H1 (cell line): ENCODE results near the gene MBOAT1. TPM values are rescaled to one million over a fixed set of nuclear protein-coding genes. Genes with fewer than 3 reads are reported as not detected.

ENCODE experiments used
- CTCF ChIA-PET: fragments of 300-600 bp; sonication (Branson Sonifier 250); formaldehyde crosslinking; loops from one replicate; lab custom pipeline; 2021; ENCODE audit not compliant: partially characterized antibody; lab: Charles Lee
- POLR2A ChIA-PET: fragments of 300-600 bp; sonication (Branson Sonifier 250); formaldehyde crosslinking; loops from one replicate; lab custom pipeline; 2021; ENCODE audit warnings: inconsistent platforms; ENCODE audit not compliant: partially characterized antibody; lab: Charles Lee
- DNase-seq, 2 experiments: peaks; one replicate each; pipeline versions ENCODE4 v3.0.0 to v3.0.0-alpha.2; 2010 to 2022; ENCODE audit warnings: low spot score in 2 of 2, low read depth in 1 of 2, mixed read lengths in 1 of 2
- FAIRE-seq: peaks from 2 replicates; lab custom pipeline; 2011; peaks lifted over from hg19 to GRCh38; lab: Jason Lieb, UNC
- H2AFZ ChIP-seq: 2 replicates; pipeline ENCODE4 v1.8.1; 2012; ENCODE audit warnings: low read length, inconsistent platforms
- H2AK5ac ChIP-seq: 2 replicates; pipeline ENCODE4 v1.6.1; 2013; ENCODE audit warnings: low read depth, low read length
- H2BK120ac ChIP-seq: replicated peaks from 2 replicates; pipeline ENCODE3; 2013; ENCODE audit warnings: low read depth, low read length, inconsistent platforms
- H2BK12ac ChIP-seq: 2 replicates; pipeline ENCODE4 v1.6.1; 2013; ENCODE audit warnings: low read depth, low read length
- H2BK15ac ChIP-seq: 2 replicates; pipeline ENCODE4 v1.6.1; 2013; ENCODE audit warnings: low read length
- H2BK20ac ChIP-seq: 2 replicates; pipeline ENCODE4 v1.6.1; 2013; ENCODE audit warnings: low read length
- H2BK5ac ChIP-seq: 2 replicates; pipeline ENCODE4 v1.6.1; 2013; ENCODE audit warnings: low read depth, low read length
- H3K14ac ChIP-seq: 2 replicates; pipeline ENCODE4 v1.6.1; 2013; ENCODE audit warnings: inconsistent platforms; ENCODE audit not compliant: insufficient read length
- H3K18ac ChIP-seq: 2 replicates; pipeline ENCODE4 v1.6.1; 2013; ENCODE audit warnings: low read length; ENCODE audit errors: extremely low read depth
- H3K23ac ChIP-seq: 2 replicates; pipeline ENCODE4 v1.6.1; 2013; ENCODE audit warnings: inconsistent platforms; ENCODE audit not compliant: insufficient read length
- H3K23me2 ChIP-seq: 2 replicates; pipeline ENCODE4 v1.6.1; 2013; ENCODE audit warnings: low read depth, low read length
- H3K27ac ChIP-seq: 2 replicates; pipeline ENCODE4 v1.6.1; 2011; ENCODE audit warnings: low read depth, low read length, inconsistent platforms
- H3K27me3 ChIP-seq, 4 experiments: replicated peaks in 1 of 4; 1 replicate in 1 of 4; 2 replicates in 3 of 4; pipeline versions ENCODE4 v1.6.1 to v1.8.1; 2011 to 2013; ENCODE audit warnings: low read length in 3 of 4, mild to moderate bottlenecking in 3 of 4, inconsistent platforms in 2 of 4, mixed read lengths in 2 of 4, moderate library complexity in 1 of 4; ENCODE audit not compliant: control insufficient read depth in 3 of 4, insufficient read depth in 3 of 4; ENCODE audit errors: extremely low read depth in 1 of 4
- H3K36me3 ChIP-seq, 4 experiments: 2 replicates each; pipeline versions ENCODE4 v1.6.1 to v1.8.1; 2011 to 2013; ENCODE audit warnings: mild to moderate bottlenecking in 4 of 4, low read length in 3 of 4, moderate library complexity in 2 of 4, control low read depth in 1 of 4, inconsistent platforms in 1 of 4; ENCODE audit not compliant: insufficient read depth in 4 of 4, control insufficient read depth in 2 of 4
- H3K4ac ChIP-seq: replicated peaks from 2 replicates; pipeline ENCODE3; 2013; ENCODE audit warnings: low read length, low read depth, mixed read lengths, inconsistent platforms; ENCODE audit not compliant: insufficient read length
- H3K4me1 ChIP-seq, 4 experiments: replicated peaks in 1 of 4; 1 replicate in 1 of 4; 2 replicates in 3 of 4; pipeline versions ENCODE4 v1.6.1 to v1.8.1; 2011 to 2013; ENCODE audit warnings: low read length in 3 of 4, inconsistent platforms in 2 of 4, mixed read lengths in 1 of 4; ENCODE audit not compliant: insufficient read depth in 4 of 4, control insufficient read depth in 3 of 4
- H3K4me2 ChIP-seq, 2 experiments: 2 replicates each; pipeline versions ENCODE4 v1.6.1 to v1.8.1; 2011 to 2013; ENCODE audit warnings: low read depth in 2 of 2, low read length in 2 of 2, control low read depth in 1 of 2, inconsistent platforms in 1 of 2, mild to moderate bottlenecking in 1 of 2; ENCODE audit not compliant: insufficient read depth in 1 of 2
- H3K4me3 ChIP-seq, 4 experiments: fragments of 200-600, 300-600 bp in 1 of 4; sonication (generic), shearing (Covaris generic), sonication (Bioruptor Twin) in 1 of 4; 2 replicates each; pipeline versions ENCODE4 v1.5.1 to v1.8.1; 2011 to 2016; ENCODE audit warnings: low read length in 4 of 4, low read depth in 3 of 4, control low read depth in 2 of 4, inconsistent platforms in 2 of 4, mild to moderate bottlenecking in 2 of 4, mixed read lengths in 1 of 4, moderate library complexity in 1 of 4; ENCODE audit not compliant: insufficient read depth in 2 of 4; ENCODE audit errors: extremely low read depth in 1 of 4
- H3K56ac ChIP-seq: replicated peaks from 2 replicates; pipeline ENCODE3; 2013; ENCODE audit warnings: low read depth, mild to moderate bottlenecking, mixed read lengths, low read length, inconsistent platforms; ENCODE audit not compliant: insufficient read length
- H3K79me1 ChIP-seq: 2 replicates; pipeline ENCODE4 v1.6.1; 2013; ENCODE audit warnings: low read depth, low read length, control low read depth
- H3K79me2 ChIP-seq, 2 experiments: 2 replicates each; pipeline versions ENCODE4 v1.6.1 to v1.8.1; 2012 to 2013; ENCODE audit warnings: low read length in 2 of 2, mild to moderate bottlenecking in 2 of 2, inconsistent platforms in 1 of 2; ENCODE audit not compliant: insufficient read depth in 2 of 2, control insufficient read depth in 1 of 2
- H3K9ac ChIP-seq, 4 experiments: replicated peaks in 1 of 4; 1 replicate in 1 of 4; 2 replicates in 3 of 4; pipeline versions ENCODE4 v1.6.1 to v1.8.1; 2011 to 2013; ENCODE audit warnings: low read depth in 3 of 4, low read length in 3 of 4, control low read depth in 2 of 4, mild to moderate bottlenecking in 2 of 4, moderate library complexity in 2 of 4, inconsistent platforms in 1 of 4; ENCODE audit errors: extremely low read depth in 1 of 4
- H3K9me3 ChIP-seq, 2 experiments: 2 replicates each; pipeline versions ENCODE4 v1.6.1 to v1.8.1; 2012 to 2013; ENCODE audit warnings: mild to moderate bottlenecking in 2 of 2, moderate library complexity in 2 of 2, control low read depth in 1 of 2, inconsistent platforms in 1 of 2, low read depth in 1 of 2, low read length in 1 of 2, mixed read lengths in 1 of 2; ENCODE audit not compliant: insufficient read depth in 2 of 2
- H4K20me1 ChIP-seq, 2 experiments: replicated peaks in 1 of 2; 2 replicates each; pipeline versions ENCODE3 to v1.8.1; 2011 to 2013; ENCODE audit warnings: inconsistent platforms in 2 of 2, low read length in 2 of 2, mild to moderate bottlenecking in 1 of 2; ENCODE audit not compliant: insufficient read depth in 2 of 2, control insufficient read depth in 1 of 2
- H4K5ac ChIP-seq: 2 replicates; pipeline ENCODE4 v1.6.1; 2013; ENCODE audit warnings: low read length, low read depth, mixed read lengths, inconsistent platforms; ENCODE audit not compliant: insufficient read length
- H4K8ac ChIP-seq: 2 replicates; pipeline ENCODE4 v1.8.0; 2013; ENCODE audit warnings: mild to moderate bottlenecking, moderate library complexity, low read length, inconsistent platforms; ENCODE audit not compliant: insufficient read depth; ENCODE audit errors: extremely low read depth
- H4K91ac ChIP-seq: replicated peaks from 2 replicates; pipeline ENCODE3; 2013; ENCODE audit warnings: low read length, mixed read lengths, inconsistent platforms; ENCODE audit not compliant: insufficient read length
- ASH2L ChIP-seq: fragments of 200-600, 300-600 bp; sonication (generic); IDR thresholded peaks from one replicate; pipeline ENCODE4 v1.7.1; 2017; ENCODE audit warnings: low read length
- ATF2 ChIP-seq: IDR thresholded peaks from 2 replicates; pipeline ENCODE4 v1.6.1; 2012; ENCODE audit warnings: low read length, inconsistent platforms
- EZH2 ChIP-seq: fragments of 200-600 bp; sonication (generic); IDR thresholded peaks from 2 replicates; pipeline ENCODE4 v1.7.1; 2012; ENCODE audit warnings: low read depth, mild to moderate bottlenecking, moderate library complexity, low read length, inconsistent platforms; ENCODE audit not compliant: severe bottlenecking
- KDM4A ChIP-seq: IDR thresholded peaks from one replicate; pipeline ENCODE4 v1.7.1; 2012; ENCODE audit warnings: low read depth, mild to moderate bottlenecking, moderate library complexity, low read length, inconsistent platforms; ENCODE audit not compliant: severe bottlenecking
- NRF1 ChIP-seq: IDR thresholded peaks from 2 replicates; pipeline ENCODE4 v1.6.1; 2011; ENCODE audit warnings: mild to moderate bottlenecking, low read depth, low read length, improper control_type of control experiment
- POU5F1 ChIP-seq: IDR thresholded peaks from 2 replicates; pipeline ENCODE4 v1.6.1; 2011; ENCODE audit warnings: low read depth, mild to moderate bottlenecking, low read length, moderate library complexity
- RAD21 ChIP-seq, 2 experiments: IDR thresholded peaks in 1 of 2; conservative IDR thresholded peaks in 1 of 2; 2 replicates each; pipeline ENCODE4 v1.6.1; 2011; ENCODE audit warnings: low read depth in 2 of 2, low read length in 2 of 2, improper control_type of control experiment in 1 of 2, inconsistent platforms in 1 of 2, mild to moderate bottlenecking in 1 of 2, moderate library complexity in 1 of 2
- SIX5 ChIP-seq: IDR thresholded peaks from 2 replicates; pipeline ENCODE4 v1.6.1; 2011; ENCODE audit warnings: mild to moderate bottlenecking, low read depth, low read length
- YY1 ChIP-seq: IDR thresholded peaks from 2 replicates; pipeline ENCODE4 v1.6.1; 2011; ENCODE audit warnings: low read depth, mild to moderate bottlenecking, low read length
- WGBS, 2 experiments: shearing (Covaris generic) in 1 of 2; methylation state at CpG; one replicate each; pipeline versions ENCODE4 v1.1.6 to v1.1.7; 2013 to 2015; ENCODE audit warnings: low lambda C conversion rate in 2 of 2, mixed read lengths in 2 of 2, inconsistent platforms in 1 of 2, low coverage in 1 of 2, missing lambda C conversion rate in 1 of 2; ENCODE audit not compliant: insufficient replicate concordance in 2 of 2, insufficient coverage in 1 of 2, insufficient read length in 1 of 2; ENCODE audit errors: extremely low coverage in 1 of 2, missing lambda C conversion rate in 1 of 2; 5-methylcytosine and 5-hydroxymethylcytosine counted together
- polyA plus RNA-seq, 7 experiments: library from polyadenylated mRNA; depleted of rRNA in 3 of 7; stranded (reverse) in 5 of 7; unstranded in 2 of 7; fragments of >200 nt in 5 of 7; fragments of 200-250 nt in 2 of 7; gene quantifications; 1 replicate in 5 of 7; 2 replicates in 1 of 7; 4 replicates in 1 of 7; pipeline versions ENCODE4 v1.2.1 to v1.2.3, GENCODE V29; 2011 to 2013; ENCODE audit warnings: missing spikeins in 2 of 7, mixed read lengths in 2 of 7
- total RNA-seq: library from RNA; stranded (reverse); fragmentation: NEBNext Ultra II Directional; extraction: Animal tissue kit (Norgen Biotek cat#: 25700); gene quantifications from 2 replicates; pipeline ENCODE4 v1.2.1, GENCODE V29; 2021

The MBOAT1 gene
- total and polyA plus RNA-seq, 2 of the 8 experiments (the other 6 are each of a cell fraction or from before 2014, with no cell fraction given), result 4.9 to 19.5 TPM

- WGBS, 2 experiments, result 82% methylated on average over 2 of the region's 2 CpGs; no CpG with 5 or more reads in 1 of the 2 experiments
- CTCF ChIA-PET, result interaction anchor here (0.8 kb wide), 1 partner anchor 8 kb away, joined by 5 read pairs; no protein-coding TSS in a partner anchor
- no peak for FAIRE-seq
Measured at GRCh38 chr6:20156824-20157223, 55.4 kb downstream of the MBOAT1 start.

More at GRCh38 chr6:20156824-20157223, 55.4 kb downstream of the MBOAT1 start:
- no peak overlapping the region for H3K14ac ChIP-seq
- H3K56ac ChIP-seq, result no peak overlapping the region
- no peak overlapping the region for H2BK120ac ChIP-seq
- no peak overlapping the region for H3K4me2 ChIP-seq
- H3K23ac ChIP-seq, result no peak overlapping the region
- H3K27me3 ChIP-seq, result no peaks in the 10 kb centered on the region
- POLR2A ChIA-PET, result no interaction called here
- no peak overlapping the region for H2AFZ ChIP-seq
- H2AK5ac ChIP-seq, result no peak overlapping the region
- 0 out of 2 replicates have a peak, but pooled peaks cover 2% of the 10 kb centered on the region for H3K23me2 ChIP-seq
- H3K79me1 ChIP-seq, result no peaks in the 10 kb centered on the region; the same call in 1 of the 2 replicates
- H3K18ac ChIP-seq, result no peak overlapping the region
- H2BK20ac ChIP-seq, result no peak overlapping the region
- peaks cover 0 to 8% of the 10 kb centered on the region in 2 experiments; a peak in 3 of 4 replicates for H3K79me2 ChIP-seq
- no peak overlapping the region for H2BK5ac ChIP-seq
- no peak overlapping the region for H3K4ac ChIP-seq
- H2BK15ac ChIP-seq, result no peak overlapping the region
- no peaks in the 10 kb centered on the region for H3K9me3 ChIP-seq
- no peak overlapping the region for H3K4me3 ChIP-seq
- DNase-seq, result no peak
- H3K27ac ChIP-seq, result no peak overlapping the region
- no peak overlapping the region for H3K9ac ChIP-seq
- H4K5ac ChIP-seq, result no peak overlapping the region
- H4K8ac ChIP-seq, result no peak overlapping the region
- H4K91ac ChIP-seq, result no peak overlapping the region
- TF ChIP-seq SIX5 (no peak), ATF2 (no peak), KDM4A (no peak), ASH2L (no peak), NRF1 (no peak), RAD21 (IDR thresholded peaks at IDR 0.05 in 1 of 2, conservative IDR thresholded peaks at IDR 0.05 in 1 of 2; ENCODE audit: low read depth in 2 of 2, low read length in 2 of 2) (no peak), YY1 (no peak), POU5F1 (no peak), EZH2 (no peak)
- no peaks in the 10 kb centered on the region for H3K36me3 ChIP-seq
- no peaks in the 10 kb centered on the region for H4K20me1 ChIP-seq
- H3K4me1 ChIP-seq, result peaks cover 2 to 14% (median 5%) of the 10 kb centered on the region in 4 experiments; a peak in 3 of 7 replicates
- H2BK12ac ChIP-seq, result no peak overlapping the region
